Testis (tissue), 3 donors: ENCODE measurements around the gene USP35. TPM values are rescaled to one million over a fixed set of nuclear protein-coding genes. Genes with fewer than 3 reads are reported as not detected.

Source experiments
- DNase-seq: peaks from one replicate; pipeline ENCODE4 v3.0.0-alpha.2; 2019
- H3K27ac ChIP-seq, 2 donors: fragments of 200-600 bp; sonication (generic); one replicate each; pipeline ENCODE4 v1.5.1; 2019
- H3K27me3 ChIP-seq: fragments of 200-600 bp; sonication (generic); one replicate; pipeline ENCODE4 v1.5.1; 2019
- H3K36me3 ChIP-seq: fragments of 200-600 bp; sonication (generic); one replicate; pipeline ENCODE4 v1.5.1; 2017; ENCODE audit warnings: low read depth; ENCODE audit errors: missing control alignments
- H3K4me1 ChIP-seq: fragments of 200-600 bp; sonication (generic); one replicate; pipeline ENCODE4 v1.5.1; 2019
- H3K4me3 ChIP-seq, 2 donors: fragments of 200-600 bp; sonication (generic); one replicate each; pipeline ENCODE4 v1.5.1; 2017 to 2019
- H3K9me3 ChIP-seq: fragments of 200-600 bp; sonication (generic); one replicate; pipeline ENCODE4 v1.5.1; 2017
- POLR2A ChIP-seq: fragments of 450-650 bp; IDR thresholded peaks from one replicate; pipeline ENCODE4 v1.6.1; 2017; ENCODE audit warnings: antibody characterized with exemption, mild to moderate bottlenecking, moderate library complexity
- WGBS, 2 donors: methylation state at CpG; one replicate each; pipeline ENCODE4 v1.1.5; 2018; 5-methylcytosine and 5-hydroxymethylcytosine counted together
- intact Hi-C: fragments of 100-400 bp; cut with DNase I; formaldehyde crosslinking; loops from one replicate; pipeline ENCODE4 v1.15.1; 2023; ENCODE audit warnings: low total_unique reads
- polyA plus RNA-seq: library from polyadenylated mRNA; stranded (reverse); fragments of 350-450 nt; fragmentation: Illumina TruSeq; extraction: RNeasy Lipid Tissue Mini Kit (QIAGEN cat#74804); gene quantifications from one replicate; pipeline ENCODE4 v1.2.3, GENCODE V29; 2014; ENCODE audit warnings: low read depth, low replicate concordance; ENCODE audit not compliant: insufficient read depth
- total RNA-seq, 2 donors: library from RNA; depleted of rRNA; stranded (reverse); fragments of >200 nt; gene quantifications; one replicate each; pipeline ENCODE4 v1.2.3, GENCODE V29; 2016
- TF ChIP-seq, protein P1 (sequence below), 3 experiments: fragments of 450-650 bp in 2 of 3; fragments of 200-600 bp in 1 of 3; sonication (generic) in 1 of 3; IDR thresholded peaks; one replicate each; pipeline ENCODE4 v1.5.1; 2016 to 2019; ENCODE audit warnings: antibody characterized with exemption in 3 of 3, mild to moderate bottlenecking in 2 of 3, moderate library complexity in 1 of 3

The USP35 gene
- total and polyA plus RNA-seq, 3 donors from 2014 or later: 10.5 to 33.5 (median 25.8) TPM

DNA sequence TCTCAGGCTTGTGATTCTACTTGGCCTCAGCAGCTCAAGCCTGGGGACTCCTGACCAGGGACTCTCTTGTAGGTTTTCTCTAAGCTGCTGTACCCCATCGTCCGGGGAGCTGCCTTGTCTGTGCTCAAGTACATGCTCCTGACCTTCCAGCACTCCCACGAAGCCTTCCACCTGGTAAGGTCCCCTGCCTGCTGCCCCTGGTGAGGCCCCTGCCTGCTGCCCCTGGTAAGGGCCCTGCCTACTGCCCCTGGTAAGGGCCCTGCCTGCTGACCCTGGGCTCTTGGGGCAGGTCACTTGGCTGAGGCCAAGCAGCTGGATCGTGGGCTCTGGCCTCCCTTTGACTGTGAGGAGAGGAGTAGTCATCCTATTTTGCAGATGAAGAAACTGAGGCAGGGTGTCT, 11.3 kb downstream of the USP35 start:
- intact Hi-C loops: no loop called here
- Histone ChIP-seq H3K27ac (no peak overlapping the region), H3K36me3 (no peaks in the 10 kb centered on the region), H3K9me3 (no peaks in the 10 kb centered on the region), H3K4me3 (no peak overlapping the region), H3K4me1 (no peaks in the 10 kb centered on the region), H3K27me3 (no peaks in the 10 kb centered on the region)
- DNase-seq: no peak
- TF ChIP-seq POLR2A: no peak
- TF ChIP-seq, protein P1, sequence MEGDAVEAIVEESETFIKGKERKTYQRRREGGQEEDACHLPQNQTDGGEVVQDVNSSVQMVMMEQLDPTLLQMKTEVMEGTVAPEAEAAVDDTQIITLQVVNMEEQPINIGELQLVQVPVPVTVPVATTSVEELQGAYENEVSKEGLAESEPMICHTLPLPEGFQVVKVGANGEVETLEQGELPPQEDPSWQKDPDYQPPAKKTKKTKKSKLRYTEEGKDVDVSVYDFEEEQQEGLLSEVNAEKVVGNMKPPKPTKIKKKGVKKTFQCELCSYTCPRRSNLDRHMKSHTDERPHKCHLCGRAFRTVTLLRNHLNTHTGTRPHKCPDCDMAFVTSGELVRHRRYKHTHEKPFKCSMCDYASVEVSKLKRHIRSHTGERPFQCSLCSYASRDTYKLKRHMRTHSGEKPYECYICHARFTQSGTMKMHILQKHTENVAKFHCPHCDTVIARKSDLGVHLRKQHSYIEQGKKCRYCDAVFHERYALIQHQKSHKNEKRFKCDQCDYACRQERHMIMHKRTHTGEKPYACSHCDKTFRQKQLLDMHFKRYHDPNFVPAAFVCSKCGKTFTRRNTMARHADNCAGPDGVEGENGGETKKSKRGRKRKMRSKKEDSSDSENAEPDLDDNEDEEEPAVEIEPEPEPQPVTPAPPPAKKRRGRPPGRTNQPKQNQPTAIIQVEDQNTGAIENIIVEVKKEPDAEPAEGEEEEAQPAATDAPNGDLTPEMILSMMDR (IDR thresholded peaks at IDR 0.05): no peak
- 86 to 100% methylated on average over 1 to 4 of the region's 4 CpGs for WGBS, 2 donors

- no peaks in the 10 kb centered on the region for H3K36me3 ChIP-seq
- no peaks in the 10 kb centered on the region for H3K9me3 ChIP-seq
- intact Hi-C loops: no loop called here
- no peaks in the 10 kb centered on the region for H3K27me3 ChIP-seq
- no peak for DNase-seq
- TF ChIP-seq POLR2A: no peak
- TF ChIP-seq, protein P1 (IDR thresholded peaks at IDR 0.05): no peak
- no peak overlapping the region for H3K4me3 ChIP-seq
- 91% methylated on average over 13 of the region's 13 CpGs; no CpG with 5 or more reads in 1 of the 2 donors for WGBS, 2 donors
- H3K4me1 ChIP-seq: no peaks in the 10 kb centered on the region
- no peak overlapping the region for H3K27ac ChIP-seq
These were observed 11.8 kb downstream of the USP35 start for GRCh38 chr11:78200553-78200952.

GRCh38 chr11:78201096-78201818, 12.5 kb downstream of the USP35 start:
- Histone ChIP-seq H3K4me1 (no peaks in the 10 kb centered on the region), H3K4me3 (no peak overlapping the region), H3K9me3 (no peaks in the 10 kb centered on the region), H3K27ac (no peak overlapping the region), H3K36me3 (no peaks in the 10 kb centered on the region), H3K27me3 (no peaks in the 10 kb centered on the region)
- WGBS, 2 donors: 79 to 81% methylated on average over 8 to 9 of the region's 9 CpGs
- no peak for TF ChIP-seq POLR2A
- TF ChIP-seq, protein P1 (IDR thresholded peaks at IDR 0.05): no peak
- intact Hi-C loops: no loop called here
- DNase-seq: no peak

DNA sequence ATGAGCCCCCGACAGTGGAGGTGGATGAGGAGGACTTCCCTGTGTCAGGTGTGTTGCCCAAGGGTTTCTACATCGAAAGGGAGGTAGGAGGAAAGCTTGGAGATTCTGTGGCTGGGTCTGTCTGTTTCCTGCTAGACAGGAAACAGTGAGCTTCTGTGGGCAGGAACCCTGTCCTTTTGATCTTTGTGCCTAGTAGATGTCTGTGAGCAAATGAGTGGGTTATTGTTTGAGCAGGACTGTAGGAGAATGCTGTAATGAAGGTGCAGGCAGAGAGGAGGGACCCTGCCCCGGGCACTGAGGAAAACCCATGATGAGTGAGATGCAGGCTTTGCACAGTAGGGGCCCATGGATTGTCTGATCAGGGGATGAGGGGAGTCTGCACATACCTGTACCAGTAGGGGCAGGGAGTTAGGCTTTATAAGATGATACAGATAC, 14.0 kb downstream of the USP35 start:
- intact Hi-C loops: no loop called here
- H3K4me1 ChIP-seq: no peaks in the 10 kb centered on the region
- H3K4me3 ChIP-seq: no peak overlapping the region
- WGBS, 2 donors: 82 to 85% methylated on average over 3 of the region's 3 CpGs
- TF ChIP-seq, protein P1 (IDR thresholded peaks at IDR 0.05): no peak
- no peak for TF ChIP-seq POLR2A
- no peaks in the 10 kb centered on the region for H3K9me3 ChIP-seq
- no peak overlapping the region for H3K27ac ChIP-seq
- no peak for DNase-seq
- H3K27me3 ChIP-seq: no peaks in the 10 kb centered on the region
- H3K36me3 ChIP-seq: no peaks in the 10 kb centered on the region

DNA sequence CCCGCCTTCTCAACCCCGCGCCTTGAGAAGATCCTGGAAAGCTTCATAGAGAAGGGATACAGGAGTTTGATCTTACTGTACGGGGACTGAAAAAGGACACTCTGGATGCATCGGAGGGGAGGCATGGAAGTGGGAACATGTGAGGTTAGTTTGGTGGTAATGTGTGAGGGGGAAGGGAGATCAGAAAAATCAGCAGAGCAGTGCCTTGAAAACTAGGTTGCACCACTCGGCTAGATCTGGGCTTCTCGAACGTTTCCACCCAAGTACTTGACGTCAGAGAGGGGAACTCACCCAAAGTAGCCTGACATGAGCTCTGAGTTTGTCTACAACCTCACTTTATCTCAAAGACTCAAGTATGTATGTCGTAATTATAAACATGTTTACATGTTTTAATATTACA, 14.5 kb downstream of the USP35 start:
- Histone ChIP-seq H3K9me3 (no peaks in the 10 kb centered on the region), H3K27ac (no peak overlapping the region), H3K4me3 (no peak overlapping the region), H3K36me3 (no peaks in the 10 kb centered on the region), H3K27me3 (no peaks in the 10 kb centered on the region), H3K4me1 (no peaks in the 10 kb centered on the region)
- DNase-seq: no peak
- WGBS, 2 donors: 86 to 89% methylated on average over 10 of the region's 10 CpGs
- intact Hi-C loops: no loop called here
- TF ChIP-seq POLR2A: no peak
- TF ChIP-seq, protein P1 (IDR thresholded peaks at IDR 0.05): no peak
